Stimulated activated CD4-positive, alpha-beta T cell treated with anti-CD3 and anti-CD28 coated beads, Interleukin-15, amount 100 ng/mL, for 48 hours (primary cell): ENCODE measurements around the gene ADGRD2.

Experiments
- DNase-seq, 2 donors: peaks; one replicate each; pipeline ENCODE4 v3.0.0-alpha.2; 2020; ENCODE audit warnings: low read depth in 2 of 2

The ADGRD2 gene

DNA sequence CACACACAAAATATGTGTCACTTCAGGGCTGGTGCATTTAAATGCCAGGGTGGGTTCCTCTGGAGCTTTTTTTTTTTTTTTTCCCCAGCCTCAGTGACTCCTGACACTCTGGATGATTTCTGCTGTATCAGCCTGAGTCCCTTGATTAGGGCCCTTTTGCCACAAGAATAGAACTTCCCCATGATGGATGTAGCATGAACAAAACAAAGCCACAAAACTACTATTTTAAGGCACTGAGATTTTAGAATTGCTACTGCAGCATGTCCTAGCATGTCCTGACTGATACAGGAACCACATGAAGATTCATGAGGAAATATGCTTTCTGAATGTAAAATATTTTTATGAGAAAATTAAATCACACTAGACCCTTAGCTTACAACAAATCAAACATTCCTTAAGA is 13.9 kb upstream of the ADGRD2 start:
- no peak for DNase-seq

DNA sequence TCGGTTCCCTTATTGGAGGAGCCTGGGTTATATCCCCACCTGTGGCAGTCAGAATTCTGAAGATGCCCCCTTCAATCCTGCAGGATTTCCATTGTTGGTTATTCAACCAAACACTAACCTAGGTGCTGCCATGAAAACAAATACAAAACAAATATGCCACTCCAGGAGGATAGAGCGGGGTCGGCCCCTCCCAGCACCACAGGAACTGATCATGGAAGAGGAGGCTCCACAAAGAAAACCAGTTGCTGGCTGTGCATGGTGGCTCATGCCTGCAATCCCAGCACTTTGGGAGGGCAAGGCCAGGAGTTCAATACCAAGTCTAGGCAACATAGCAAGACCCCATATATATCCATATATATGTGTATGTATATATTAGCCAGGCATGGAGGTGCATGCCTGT is 13.2 kb upstream of the ADGRD2 start:
- no peak for DNase-seq

DNA sequence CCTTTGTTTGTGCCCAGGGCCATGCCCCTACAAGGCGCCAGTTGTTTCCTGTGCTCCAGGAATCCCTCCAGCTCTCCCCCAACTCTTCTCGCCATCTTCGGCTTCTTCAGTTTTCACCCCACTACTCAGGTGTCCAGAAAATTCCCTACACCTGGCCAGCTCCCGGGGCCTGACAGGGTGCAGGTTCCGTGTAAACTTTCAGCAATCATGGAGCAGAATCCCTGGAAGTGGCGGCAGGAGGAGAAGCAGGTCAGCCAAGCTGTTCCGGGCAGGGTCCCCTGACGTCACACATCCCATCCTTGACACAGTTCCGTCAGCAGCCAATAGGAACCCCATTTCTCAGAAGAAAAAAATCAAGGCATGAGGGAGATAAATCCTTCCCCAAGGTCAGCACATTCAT is 12.2 kb upstream of the ADGRD2 start:
- no peak for DNase-seq

DNA sequence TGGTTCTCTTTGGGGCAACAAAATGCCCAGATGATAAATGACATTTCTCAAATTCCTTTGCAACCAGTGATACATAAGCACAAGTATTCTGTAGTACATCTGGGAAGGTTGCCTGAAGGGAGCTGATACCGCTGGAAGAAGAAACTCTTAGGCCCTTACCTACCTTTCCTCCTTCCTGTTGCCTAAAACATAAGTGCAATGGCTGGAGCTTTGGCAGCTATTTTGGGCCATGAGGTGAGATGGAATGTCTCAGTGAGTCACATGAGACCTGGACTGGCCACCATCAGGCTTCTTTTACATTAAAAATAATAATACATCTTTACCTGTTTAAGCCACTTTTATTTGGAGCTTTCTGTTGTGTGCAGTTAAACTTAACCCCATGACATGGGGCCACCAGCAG is 11.2 kb upstream of the ADGRD2 start:
- DNase-seq: no peak

DNA sequence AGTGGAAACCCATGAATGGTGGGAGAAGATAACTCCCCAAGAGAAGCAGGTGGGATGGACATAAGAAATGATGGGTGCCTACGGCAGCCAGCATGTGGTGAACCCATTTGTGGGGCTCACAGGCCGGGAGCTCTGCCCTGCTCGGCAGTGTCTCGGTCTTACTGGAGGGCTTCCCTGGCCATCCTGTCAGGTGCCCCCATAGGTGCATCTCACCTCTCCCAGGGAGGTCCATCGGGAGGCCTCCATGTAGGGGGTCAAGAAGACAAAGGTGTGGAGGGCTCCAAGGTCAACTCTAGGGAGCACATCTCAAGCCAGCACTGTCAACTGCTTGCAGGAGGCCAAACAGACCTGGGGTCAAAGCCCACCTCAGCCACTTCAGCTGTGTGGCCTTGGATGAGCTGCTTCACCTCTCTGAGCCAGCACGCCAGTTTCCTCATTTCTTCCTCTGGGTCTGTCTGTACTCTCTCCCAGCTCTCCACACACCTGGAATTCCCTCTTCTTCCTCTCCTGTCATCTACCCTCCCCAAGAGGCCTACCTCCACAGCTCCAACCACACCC is 10.5 kb upstream of the ADGRD2 start:
- DNase-seq: no peak

DNA sequence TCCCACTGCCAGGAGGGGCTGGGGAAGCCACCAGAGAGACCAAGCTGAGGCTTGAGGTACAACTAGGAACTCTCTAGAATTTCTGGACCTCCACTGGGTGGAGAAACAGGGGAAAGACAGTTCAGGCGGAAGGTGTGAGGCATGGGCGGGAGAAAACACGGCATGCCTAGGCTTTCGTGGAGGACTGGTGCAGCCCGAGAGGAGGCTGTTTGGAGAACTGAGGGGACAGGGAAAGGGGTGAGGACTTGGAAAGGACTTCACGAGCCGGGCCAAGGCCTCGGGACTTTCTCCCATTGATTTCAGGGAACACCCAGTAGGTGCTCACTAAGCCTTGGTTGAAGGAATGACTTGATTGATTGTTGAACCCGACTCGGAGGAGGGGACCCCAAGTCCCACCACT is 9.5 kb upstream of the ADGRD2 start:
- no peak for DNase-seq

DNA sequence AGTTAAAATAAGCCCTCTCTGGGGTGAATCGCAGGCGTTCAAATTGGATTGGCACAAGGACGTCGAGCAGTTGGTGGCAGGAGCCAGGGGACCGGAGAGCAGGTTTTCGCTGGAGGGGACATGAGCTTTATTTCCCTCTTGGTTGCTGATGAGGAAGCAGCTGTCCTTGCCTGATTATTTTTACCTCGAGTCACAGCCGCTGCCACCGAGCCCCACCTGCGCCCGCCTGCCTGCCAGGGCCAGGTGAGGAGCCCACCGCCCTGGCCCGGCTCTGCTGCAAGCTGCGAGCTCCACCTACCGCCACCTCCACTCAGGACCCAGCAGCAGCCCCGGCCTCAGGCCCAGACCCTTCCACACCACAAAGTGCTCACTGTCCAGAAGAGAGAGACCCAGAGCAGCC is 9.0 kb upstream of the ADGRD2 start:
- DNase-seq: no peak

DNA sequence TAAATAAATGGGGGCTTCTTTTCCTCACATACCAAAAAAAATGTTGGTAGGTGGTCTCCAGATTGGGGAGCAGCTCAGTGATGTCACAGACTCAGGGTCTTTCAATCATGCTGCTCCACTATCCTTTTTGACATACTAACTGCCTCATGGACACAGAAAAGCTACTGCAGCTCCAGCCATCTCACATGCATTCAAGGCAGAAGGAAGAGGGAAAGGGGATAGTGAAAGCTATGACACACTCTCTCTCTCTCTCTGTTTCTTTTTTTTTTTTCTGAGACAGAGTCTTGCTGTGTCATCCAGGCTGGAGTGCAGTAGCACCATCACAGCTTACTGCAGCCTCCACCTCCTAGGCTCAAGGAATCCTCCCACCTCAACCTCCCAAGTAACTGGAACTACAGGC is 7.9 kb upstream of the ADGRD2 start:
- DNase-seq: no peak

DNA sequence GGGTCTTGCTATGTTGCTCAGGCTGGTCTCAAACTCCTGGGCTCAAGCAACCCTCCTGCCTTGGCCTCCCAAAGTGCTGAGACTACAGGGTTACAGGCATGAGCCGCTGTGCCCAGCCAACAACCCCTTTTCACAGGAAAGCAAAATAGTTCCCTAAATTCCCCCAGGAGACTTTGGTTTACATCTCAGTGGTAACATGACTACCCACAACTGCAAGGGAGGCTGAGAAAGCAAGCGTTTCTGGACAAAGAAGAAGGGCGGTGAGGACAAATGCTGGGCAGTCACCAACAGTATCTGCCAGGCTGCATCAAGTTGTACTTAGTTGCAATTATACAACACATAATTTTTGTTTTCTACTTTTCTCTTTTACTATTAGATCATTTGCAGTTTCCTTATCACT is 7.4 kb upstream of the ADGRD2 start:
- no peak for DNase-seq

DNA sequence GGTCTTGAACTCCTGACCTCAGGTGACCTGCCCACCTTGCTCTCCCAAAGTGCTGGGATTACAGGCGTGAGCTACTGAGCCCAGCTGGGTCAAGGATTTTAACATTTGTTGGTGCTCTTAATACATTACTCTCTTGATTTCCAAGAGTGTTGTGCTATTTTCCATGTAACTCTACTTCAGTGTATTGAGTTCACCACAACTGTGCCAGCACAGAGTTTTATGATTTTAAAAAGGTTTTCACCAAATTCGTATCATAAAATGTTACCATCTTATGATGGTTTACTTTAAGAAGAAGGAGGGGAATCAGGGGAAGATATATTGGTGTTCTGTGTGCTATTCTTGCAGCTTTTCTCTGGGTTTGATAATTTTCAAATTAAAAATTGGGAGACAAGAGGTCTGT is 6.6 kb upstream of the ADGRD2 start:
- DNase-seq: no peak

DNA sequence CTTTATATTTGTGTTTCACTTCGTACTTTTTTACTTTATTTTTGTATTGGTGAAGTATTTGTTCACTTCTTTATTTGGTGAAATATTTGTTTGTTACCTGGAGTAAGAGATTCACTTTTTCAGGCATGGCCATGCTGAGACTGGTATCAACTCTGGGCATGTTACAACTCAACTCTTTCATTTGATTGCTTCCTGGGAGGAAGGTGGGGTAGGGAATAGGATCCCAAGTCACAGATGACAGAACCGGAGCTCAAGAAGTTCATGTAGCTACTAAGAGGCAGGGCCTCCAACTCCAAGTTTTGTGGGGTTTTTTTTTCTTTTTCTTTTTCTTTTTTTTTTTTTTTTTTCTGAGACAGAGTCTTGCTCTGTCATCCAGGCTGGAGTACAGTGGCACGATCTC is 6.1 kb upstream of the ADGRD2 start:
- DNase-seq: no peak

DNA sequence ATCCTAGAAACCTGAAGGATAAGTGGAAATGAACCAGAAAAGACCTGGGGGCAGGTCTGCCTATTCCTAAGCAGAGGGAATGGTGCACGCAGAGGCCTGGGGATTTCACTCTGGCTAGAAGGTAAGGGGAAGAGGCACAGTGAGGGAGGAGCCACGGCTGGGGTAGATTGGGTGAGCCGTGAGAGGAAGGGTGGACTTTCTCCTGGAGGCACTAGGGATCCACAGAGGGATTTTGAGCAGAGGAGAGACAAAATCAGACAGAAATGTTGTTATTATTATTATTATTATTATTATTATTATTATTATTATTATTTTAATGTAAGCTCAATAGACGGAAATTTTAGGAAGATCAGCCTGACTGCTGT is 3.0 kb upstream of the ADGRD2 start:
- no peak for DNase-seq

DNA sequence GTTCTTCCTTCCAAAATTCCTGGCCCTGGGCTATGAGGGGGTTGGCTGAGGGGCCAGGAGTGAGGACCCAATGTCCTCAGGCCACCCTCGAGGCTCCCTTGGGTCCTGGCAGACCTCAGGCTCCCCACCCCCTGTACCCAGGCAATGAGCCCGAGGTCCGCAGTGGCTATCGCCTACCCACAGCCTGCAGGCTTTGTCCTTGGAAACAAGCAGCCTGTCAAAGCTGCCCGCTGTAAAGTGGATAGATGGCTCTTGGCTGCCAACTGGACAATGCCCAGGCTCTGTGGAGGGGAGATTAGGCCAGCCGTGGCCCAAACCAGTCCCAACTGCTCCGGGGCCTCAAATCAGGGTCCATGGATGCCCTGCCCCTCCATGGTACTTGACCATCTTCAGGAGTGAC is 2.2 kb upstream of the ADGRD2 start:
- no peak for DNase-seq

DNA sequence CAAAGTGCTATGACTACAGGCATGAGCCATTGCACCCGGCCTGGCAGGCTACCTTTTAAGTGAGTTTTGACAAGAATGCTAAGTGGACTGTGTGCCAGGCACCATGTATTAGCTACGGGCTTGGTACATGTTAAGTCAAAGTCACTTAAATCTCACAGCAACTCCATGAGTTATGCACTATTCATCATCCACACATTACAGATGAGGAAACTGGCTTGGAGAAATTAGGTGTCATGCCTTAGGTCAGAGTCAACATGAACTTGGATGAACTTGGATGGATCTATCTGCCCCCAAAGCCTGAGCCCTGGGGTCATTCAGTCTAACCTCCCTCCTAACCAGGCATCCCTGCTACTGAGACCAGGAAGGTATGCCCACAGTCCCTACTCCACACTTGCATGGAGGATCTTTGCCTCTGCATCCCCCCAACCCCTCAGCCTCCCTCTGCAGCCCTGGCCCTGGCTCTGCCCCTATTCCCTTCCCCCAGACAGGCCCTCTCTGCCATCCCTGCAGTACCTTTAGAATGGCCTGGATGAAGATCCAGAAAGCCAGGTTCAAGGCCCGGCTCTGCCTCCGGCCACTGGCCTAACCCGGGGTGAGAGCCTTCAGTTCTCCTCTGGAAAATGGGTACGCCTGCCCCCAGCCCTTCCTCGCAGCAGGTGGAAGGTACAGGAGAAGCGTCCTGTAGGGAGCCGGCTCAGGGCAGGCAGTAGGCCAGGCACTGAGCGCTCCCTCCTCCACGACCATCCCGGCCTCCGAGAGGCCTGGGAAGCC is 685 bp upstream of the ADGRD2 start:
- no peak for DNase-seq

DNA sequence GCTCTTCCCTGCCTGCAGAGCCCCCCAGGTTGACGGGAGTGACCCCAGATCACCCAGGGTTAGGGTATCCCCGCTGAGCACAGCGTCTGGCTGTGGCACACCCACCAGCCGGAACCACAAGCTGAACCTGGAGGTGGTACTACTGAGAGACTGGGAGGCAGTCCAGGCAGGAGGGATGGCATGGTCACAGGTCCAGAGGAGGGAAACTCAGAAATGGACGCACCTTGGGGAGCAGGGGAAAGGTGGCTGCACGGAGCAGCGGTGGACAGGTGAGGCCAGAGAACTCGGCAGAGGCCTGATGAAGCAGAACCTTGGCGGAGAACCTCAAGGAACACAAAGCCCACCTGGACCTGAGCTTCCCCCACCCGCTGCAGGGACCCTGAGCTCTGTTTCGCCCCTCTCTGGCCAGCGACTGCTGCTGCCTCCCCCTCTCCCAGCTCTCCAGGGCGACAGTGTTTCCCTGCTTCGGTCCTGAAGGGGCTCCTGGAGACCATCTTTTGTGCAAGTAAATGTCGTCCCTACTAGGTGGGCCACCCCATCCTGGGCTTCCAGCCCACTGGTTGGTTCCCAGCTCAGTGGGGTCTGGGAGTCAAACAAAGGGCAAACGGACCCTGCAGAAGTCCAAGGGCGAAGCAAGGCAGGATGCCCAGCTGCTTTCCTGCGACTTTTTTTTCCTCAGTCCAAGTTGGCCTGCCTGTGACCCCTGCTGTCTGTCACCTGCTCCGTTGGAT is 845 bp downstream of the ADGRD2 start:
- DNase-seq: no peak

DNA sequence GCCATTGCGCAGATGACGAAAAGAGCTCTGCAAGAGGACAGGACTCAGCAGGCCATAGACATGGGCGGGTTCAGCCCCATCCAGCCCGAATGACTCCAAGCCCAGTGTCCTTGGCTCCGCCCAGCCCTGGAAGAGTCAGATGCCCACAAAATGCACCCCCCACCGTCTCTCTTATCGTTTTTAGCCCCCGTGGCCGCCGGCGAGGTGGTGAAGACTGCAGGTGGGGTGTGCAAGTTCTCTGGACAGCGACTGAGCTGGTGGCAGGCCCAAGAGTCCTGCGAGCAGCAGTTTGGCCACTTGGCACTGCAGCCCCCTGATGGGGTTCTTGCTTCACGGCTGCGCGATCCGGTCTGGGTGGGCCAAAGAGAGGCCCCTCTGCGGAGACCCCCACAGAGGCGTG is 2.1 kb downstream of the ADGRD2 start:
- no peak for DNase-seq

DNA sequence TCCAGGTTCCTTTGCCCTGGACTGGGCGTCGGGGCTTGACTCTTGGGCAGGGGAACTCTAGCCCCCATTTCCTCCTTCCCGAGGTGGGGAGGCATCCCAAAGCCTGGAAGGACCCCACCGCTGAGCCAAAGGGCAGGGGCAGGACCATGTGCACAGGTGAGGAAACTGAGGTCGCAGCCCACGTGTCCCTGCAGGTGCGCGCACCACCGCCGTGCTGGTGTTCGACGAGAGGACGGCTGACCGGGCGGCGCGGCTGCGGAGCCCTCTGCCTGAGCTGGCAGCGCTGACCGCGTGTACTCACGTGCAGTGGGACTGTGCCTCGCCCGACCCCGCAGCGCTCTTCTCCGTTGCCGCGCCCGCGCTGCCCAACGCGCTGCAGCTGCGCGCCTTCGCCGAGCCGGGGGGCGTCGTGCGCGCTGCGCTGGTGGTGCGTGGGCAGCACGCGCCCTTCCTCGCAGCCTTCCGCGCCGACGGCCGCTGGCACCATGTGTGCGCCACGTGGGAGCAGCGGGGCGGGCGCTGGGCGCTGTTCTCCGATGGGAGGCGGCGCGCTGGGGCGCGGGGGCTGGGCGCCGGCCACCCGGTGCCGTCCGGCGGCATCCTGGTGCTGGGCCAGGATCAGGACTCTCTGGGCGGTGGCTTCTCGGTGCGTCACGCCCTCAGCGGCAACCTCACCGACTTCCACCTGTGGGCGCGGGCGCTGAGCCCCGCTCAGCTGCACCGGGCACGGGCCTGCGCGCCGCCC is 2.8 kb downstream of the ADGRD2 start:
- DNase-seq: no peak

DNA sequence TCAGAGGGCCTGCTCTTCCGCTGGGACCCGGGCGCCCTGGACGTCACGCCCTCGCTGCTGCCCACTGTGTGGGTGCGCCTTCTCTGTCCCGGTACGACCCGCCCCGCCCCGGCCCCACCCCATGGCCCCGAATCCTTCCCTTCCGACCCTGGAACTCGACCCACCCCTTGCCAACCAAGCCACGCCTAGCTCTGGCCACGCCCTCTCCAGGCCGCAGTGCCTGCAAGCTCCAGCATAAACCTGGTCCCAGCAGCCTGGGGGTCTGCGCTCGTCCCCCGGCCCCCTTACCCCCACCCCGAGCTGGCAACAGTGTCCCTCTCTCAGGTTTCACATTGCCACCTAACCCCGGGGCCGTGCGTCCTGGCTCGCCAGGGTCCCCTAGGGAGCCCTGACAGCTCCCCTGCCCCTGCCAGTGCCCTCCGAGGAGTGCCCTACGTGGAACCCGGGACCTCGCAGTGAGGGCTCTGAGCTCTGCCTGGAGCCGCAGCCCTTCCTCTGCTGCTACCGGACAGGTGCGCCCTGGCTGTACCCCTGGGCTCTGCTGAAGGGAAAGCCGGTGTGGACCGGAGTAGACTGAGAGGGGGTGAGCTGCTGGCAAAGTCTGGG is 3.4 kb downstream of the ADGRD2 start:
- no peak for DNase-seq

DNA sequence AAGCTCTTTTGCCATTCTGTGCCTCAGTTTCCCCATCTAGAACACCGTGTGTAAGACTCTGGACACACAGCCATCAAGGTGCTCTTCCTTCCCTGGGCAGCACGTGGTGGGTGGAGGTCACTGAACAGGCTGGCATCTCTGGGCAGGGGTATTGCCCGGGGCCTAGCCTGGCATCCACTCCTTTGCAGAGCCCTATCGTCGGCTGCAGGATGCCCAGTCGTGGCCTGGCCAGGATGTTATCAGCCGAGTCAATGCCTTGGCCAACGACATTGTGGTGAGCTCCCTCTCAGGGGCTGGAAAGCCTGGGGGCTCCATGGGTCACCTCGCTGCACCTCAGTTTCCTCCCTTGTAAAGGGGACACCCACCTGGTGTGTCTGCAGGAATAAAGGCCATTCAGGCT is 4.0 kb downstream of the ADGRD2 start:
- no peak for DNase-seq

DNA sequence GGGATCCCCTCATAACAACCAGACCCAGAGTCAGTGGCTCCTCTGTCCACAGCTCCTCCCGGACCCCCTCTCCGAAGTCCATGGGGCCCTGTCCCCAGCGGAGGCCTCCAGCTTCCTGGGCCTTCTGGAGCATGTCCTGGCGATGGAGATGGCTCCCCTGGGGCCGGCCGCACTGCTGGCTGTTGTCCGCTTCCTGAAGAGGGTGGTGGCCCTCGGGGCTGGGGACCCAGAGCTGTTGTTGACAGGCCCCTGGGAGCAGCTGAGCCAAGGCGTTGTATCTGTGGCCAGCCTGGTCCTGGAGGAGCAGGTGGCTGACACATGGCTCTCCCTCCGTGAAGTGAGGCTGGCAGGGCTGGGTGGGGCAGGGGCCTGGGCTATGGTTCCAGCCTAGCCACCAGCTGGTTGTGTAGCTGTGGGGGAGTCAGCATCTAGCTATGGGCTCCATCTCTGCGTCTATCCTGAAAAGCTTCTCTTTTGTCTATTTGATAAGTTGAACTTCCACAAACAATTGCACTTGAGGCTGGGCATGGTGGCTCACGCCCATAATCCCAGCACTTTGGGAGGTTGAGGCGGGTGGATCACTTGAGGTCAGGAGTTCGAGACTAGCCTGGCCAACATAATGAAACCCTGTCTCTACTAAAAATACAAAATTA is 4.7 kb downstream of the ADGRD2 start:
- DNase-seq: no peak

DNA sequence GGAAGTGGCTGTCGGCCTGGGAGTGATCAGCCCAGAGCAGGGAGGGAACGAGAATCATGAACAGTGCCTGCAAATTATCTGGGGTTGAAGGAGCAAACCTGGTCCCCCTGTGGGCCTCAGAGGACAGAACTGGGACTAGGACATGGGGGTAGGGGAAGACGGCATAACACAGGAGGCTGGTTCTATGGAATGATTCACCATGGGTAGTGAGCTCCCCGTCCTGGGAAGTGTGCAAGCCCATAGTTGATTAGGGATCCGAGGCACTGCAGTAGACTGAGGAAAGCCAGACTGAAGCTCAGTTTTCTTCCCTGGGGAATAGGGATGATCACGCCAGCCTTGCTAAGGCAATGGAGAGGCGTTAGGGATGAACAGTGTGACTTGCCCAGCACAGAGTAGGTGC is 5.6 kb downstream of the ADGRD2 start:
- no peak for DNase-seq
